HG03064 (cell line): ENCODE data around the gene PFKFB2.
A peak's percentile ranks its signal among the peaks of the same experiment; 100 is the strongest.

Experiments
- ATAC-seq: cut with Tn5 transposase; IDR thresholded peaks from one replicate; pipeline ENCODE4 v1.9.1; 2021; ENCODE audit warnings: low read depth; ENCODE audit not compliant: unreplicated experiment

The PFKFB2 gene

DNA sequence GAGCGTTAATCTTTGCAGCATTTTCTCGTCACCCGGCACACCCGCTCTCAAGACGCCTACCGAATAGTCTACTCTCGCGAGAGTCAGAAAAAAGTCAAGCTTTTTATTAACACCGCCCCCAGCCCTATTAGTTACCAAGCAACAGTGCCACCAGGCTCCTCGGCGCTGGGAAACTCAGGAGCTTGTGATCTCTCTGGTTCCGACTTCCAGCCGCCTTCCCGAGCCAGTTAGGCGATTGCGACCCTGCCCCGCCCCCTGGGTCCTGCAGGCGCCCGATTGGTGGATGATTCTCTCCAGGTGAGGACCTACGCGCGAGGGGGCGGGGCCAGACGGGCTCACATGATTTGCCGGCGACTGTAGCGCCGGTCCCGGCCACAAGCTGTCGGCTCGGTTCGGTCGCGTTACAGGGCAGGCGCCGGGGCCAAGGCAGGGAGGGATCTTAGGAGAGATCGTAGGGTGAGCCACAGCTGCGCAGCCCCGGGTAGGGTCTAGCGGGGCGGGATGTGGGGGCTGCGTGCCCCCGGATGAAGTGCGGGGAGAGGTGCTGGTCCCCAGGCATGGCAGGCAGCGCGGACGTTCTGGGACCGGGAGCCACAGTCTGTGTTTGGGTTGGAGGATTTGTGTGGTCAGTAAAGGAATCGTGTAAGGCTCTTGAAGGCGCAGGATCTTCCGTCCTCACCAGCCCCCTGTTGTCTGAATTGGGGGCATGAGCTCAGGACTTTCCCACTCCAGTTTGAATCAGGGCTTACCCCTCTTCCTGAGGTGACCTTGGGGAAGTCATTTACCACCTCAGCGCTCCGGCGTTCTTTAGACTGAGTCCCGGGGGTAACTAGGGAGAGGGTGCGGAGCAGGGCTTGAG lies at the start of gene PFKFB2:
TSS of gene PFKFB2 (plus strand) at position 365 of the 859 bp plus-strand sequence. CDS start 1,443 bp downstream, outside the sequence.
- ATAC-seq: peak; percentile 68

DNA sequence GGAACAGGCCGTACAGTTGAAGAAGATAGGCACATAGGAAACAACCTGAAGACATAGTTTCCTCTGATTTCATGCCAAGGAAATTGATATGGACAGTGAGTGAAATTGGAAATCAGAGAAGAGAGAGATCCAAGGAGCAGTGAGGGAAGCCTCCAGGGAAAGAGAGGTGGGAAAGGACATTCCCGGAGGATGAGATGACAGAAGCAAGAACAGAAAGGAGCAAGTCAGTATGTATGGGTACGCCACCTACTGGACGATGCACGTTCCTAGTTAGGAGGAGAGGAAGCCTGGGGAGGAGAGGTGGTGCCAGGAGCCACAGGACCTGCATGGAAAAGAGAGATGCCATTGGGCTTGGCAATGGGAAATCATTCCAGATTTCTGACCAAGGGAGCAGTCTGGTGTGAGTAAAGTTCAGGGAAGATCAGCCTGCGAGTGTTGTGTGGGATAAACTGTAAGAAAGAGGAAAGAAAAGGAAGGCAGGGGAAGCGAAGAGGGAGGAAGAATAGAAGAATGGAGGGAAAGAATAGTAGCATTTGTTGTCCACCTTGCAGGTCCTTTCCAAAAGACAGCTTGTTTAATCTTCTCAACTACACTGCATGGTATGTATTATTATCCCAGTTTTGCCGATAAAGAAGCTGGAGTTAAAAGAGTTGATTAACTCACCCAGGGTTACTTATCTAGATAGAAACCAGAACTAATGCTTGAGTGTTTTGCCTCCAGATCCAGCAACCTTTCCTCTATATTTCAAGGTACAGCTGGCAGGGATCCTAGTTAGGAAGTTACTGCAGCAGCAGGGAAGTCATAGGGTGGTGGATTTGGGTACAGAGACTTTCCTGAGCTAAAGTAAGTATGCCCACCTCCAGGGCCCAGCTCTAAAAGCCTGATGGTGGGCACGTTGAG lies 47.9 kb upstream of the PFKFB2 start:
- ATAC-seq: no peak

DNA sequence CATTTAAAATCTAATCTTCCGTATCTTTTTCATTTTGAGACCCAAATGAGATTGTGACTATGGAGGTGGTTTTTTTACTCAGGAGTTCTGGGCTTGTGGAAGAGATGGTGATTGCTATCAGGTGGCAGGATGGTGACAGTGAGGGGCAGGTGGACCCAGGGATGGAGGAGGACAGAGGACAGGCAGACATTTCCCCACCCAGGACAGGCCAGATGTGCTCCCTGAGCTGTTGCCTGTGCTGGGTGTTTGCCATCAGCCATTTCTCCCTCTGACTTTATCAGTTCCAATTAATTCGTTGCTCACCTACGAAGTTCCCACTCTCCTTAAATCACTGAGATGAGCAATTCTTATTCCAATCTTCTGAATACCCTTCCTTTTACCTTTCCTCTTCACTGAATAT lies 47.0 kb upstream of the PFKFB2 start:
- ATAC-seq: no peak

DNA sequence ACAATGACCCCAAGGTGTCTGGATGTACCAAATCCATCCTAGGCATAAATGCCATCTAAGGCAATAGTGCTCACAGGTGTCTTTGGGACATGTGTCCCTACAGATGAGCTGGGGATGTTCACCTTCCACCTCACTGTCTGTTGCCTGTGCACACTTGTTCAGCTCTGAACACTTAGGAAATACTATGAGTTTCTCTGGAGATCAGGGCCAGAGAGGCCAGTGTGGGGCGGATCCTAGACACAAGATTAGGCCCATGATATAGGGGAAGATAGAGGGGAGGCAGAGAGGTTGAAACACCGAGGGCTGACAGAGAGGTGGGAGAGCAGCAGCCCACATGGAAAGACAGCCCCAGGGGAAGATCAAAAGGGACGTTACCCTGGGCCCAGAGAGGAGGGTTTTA lies 46.2 kb upstream of the PFKFB2 start:
- no peak for ATAC-seq

DNA sequence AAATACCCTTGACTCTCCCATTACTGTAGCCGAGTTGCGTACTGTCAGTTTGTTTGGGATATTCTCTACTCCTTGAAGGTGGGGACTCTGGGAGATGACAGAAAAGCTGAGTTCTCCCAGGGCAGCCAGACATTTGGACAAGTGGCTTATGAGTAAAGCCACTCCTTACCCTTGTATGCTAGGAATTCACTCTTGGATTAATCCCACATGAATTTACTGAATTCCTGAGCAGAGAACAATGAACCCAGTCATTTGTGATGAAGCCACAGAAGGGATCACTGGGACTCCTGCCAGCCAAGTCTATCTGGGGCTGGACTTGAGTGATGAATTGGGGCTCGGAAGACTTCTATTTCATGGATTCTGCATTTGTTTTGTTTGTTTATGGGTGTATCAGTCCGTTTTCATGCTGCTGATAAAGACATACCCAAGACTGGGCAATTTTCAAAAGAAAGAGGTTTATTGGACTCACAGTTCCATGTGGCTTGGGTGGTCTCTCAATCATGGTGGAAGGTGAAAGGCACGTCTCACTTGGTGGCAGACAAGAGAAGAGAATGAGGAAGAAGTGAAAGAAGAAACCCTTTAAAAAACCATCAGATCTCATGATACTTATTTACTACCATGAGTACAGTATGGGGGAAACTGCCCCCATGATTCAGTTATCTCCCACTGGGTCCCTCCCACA lies 45.6 kb upstream of the PFKFB2 start:
- ATAC-seq: no peak

DNA sequence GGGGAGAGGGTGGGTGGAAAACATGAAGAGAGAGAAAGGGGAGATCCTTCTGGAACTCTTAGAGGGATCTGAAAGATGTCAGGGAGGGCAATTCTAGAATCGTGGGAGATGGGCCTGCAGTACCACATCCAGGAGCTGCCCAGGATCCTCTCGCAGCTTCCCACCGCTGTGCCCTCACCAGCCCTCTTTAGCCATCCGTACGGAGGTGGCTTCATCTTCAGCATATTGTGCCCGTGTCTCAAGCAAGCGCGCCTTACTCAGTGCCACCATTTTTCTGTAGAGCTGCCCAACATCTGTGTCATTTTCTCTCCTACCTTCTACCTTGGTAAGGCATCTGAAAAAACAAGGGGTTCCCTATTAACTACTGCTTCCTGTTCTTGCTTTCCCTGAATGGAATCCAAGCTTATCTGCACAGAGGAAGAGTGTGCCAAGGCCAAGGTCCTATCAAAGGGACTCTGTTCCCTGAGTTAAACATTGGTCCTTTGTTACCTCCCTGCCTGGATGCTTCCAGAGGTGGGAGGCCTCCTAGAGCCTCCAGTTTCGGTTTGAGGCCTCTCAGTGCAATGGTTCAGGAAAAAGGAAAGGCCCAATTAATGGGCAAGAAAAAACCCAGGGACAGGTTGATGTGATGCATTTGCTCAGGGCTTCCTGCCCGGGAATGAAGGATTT lies 43.8 kb upstream of the PFKFB2 start:
- no peak for ATAC-seq

DNA sequence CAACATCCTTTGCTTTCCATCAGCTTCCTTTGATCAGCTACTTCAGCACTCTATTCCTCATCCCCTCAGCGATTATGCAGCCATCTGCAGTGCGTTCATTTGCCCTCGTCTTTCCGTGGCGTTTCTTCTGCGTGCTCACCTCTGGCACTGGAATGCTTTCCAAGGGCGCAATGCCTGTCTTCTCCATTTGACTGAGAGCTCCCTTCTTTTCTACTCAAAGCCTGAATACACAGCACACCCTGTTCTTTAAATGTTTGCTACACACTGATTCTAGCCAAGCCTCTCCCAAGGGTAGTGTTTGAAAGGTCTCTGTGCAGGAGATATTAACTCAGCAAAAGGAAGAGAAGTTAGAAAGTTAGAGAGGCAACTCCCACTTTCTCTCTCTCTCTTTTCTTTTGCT lies 43.1 kb upstream of the PFKFB2 start:
- no peak for ATAC-seq

DNA sequence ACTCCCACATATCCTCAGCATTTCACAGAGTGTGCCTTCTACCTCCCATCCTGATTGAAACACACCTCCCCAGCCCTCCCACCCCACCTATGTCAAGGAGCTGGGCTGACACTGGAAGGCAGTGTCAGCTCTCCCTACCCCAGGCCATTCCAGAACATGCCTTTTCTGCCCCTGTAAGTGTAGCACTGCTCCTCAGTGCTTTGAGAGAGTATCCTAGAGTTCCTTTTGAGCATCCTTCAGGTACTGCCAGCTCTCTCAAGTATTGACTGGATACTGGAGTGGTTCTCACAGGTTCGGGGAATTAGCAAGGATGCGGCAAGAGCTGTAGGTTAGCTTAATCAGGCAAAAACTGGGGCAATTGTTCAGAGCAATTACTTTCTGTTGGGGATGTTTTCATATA lies 42.3 kb upstream of the PFKFB2 start:
- ATAC-seq: no peak

DNA sequence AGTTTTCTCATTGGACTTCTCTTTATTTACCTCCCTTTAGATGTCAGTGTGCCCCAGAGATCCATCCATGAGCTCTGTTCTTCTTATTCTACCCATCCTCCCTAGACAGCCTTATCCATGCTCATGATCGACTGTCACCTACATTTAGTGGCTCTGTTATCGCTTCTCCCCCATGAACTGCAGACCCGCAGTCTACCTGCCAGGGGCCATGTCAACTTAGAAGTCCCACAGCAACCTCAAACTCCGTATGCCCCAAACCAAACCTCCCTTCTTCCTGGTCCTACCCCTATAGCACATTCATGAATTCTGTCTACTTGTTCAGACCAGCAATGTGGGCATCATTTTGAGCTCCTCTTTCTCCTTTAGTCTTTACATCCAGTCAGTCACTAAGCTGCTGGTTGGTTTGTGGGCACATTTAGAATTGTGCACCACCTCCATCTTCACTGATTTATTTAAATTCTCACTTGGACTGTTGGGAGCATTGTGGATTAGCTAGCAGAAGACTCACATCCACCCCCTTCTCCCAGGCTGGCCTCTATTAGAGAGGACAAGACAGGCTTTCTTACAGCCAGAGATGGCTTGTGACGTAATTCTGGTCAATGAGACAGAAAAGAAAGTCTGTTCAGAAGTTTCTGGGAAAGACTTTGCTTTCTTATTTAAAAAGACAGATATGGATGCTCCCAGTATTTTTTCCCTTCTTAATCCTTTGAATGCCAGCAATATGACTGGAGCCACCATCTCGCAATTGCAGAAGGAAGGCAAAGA lies 39.6 kb upstream of the PFKFB2 start:
- ATAC-seq: no peak

DNA sequence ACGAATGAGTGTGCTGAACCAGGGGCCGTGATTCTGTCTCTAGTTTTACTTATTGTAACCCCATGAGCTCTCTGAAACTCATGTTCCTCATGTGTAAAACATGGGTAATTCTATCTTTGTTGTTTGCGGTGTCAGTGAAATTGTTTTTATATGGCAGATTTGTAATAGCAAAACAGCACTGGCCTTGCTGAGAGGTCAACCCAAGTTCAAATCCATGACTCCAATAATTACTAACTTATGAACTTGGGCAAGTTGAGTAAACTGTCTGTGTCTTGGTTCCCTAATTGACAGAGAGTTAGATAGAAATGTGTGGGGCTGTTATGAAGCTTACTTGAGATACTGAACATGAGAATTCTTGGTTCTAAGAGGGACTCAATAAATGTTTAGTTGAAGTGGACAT lies 38.3 kb upstream of the PFKFB2 start:
- ATAC-seq: no peak

DNA sequence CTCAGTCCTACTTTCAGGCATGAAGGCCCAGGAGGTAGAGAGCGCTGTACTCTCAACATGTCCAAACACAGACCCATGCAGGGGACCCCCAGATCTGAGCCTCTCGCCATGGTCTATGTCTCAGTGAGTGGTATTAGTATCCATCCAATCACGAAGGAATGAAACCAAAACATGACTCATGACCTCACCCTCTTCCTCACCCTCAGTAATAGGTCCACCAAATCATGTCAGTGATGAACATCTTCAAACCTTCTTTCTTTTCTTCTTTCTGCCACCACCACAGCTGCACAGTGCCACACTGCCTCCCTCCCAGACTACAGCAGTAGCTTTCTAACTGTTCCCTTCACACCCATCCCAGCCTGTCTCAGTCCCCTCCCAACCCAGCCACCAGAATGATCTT lies 37.3 kb upstream of the PFKFB2 start:
- ATAC-seq: no peak

DNA sequence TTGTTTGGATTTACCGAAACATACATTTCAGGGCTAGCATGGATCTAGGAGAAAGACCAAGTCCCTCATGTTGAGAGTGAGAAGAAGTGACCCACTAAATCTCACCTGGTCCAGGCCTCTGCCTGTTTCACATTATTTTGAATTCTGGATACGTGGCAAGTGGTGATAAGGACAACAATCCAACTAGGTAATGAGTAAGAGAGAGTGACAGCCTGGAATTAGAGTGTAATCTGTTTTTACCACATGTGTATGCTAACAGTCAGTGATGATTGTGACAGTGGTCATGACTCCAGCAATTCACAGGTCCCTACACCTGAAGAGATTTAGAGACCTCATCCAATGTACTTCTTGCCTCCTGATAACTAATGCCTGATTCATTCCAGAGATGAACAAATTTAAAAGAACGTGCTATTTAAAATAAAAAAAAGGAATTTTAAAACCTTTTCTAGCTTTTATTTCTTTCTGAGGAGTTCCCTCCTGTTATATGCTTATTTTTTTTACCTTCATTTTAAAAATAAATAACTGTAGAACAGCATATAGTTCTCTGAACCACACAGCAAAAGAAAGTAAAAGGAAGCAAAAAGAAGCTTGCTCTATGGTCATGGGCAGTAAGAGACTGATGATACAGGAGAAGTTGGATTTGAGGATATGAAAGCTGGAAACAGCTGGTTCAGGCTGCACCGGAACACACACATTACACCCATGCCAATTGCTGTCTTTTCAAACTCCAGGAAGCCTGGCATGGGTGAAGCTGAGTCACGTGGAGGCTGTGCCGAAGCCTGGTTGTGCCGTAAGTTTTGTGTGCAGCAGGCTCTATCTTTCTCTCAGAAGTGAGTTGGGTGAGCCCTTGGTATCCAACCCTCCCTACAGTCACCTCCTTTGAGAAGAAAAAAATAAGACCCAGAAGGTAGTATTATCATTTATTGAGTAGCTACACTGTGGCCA lies 35.2 kb upstream of the PFKFB2 start:
- no peak for ATAC-seq

DNA sequence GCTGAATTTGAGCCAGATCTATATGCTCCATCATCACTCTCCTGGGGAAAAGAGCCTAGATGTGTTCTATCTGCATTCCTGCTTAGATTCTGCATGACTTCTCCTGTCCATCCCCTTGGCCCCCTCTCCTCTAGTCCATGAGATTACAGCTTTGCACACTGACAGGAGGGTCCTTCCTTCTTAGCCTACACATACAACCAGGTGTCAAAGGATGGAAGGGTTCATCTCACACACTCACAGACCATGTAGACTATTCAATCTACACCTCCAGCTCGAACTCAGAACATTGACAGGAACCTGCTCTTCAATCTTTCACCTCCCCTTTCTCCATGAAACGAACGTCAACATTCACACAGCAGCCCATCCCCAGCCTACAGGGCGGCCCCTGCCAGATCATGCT lies 34.4 kb upstream of the PFKFB2 start:
- ATAC-seq: no peak

DNA sequence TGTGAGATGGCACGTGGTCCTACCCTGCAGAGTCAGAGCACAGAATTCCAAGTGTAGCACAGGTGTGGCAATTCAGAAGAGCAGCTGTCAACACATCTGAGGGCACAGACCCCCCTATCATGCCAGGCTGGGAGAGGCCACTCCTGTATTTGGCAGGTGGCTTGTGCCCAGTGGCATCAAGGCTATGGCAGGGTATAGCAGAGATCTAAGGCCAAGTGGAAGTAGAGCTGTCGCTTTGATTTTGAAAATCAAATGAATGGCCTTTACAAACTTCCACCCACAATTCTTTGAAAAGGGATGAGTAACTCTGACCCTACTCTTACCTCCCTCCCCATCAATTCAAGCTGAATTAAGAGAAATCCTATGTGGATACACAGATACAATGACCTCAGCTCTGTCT lies 33.9 kb upstream of the PFKFB2 start:
- no peak for ATAC-seq

DNA sequence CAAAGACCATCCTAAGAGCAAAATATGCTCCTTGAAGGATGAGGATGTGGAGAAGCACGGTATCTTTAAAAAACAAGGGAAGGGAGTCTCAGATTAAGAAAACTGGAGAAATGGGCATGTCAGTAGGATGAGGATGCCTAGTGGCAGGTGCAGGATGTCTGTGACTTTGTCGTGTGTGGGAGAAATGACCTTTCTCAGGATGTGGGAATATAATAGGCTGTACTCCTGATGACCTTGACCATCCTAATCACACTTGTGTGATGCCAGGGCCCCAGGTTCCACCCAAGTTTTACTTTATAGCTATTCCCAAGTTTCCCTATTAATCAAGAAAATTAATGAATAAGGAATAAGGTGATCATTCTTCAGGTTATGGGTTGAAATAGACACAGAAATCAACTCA lies 33.4 kb upstream of the PFKFB2 start:
- no peak for ATAC-seq

DNA sequence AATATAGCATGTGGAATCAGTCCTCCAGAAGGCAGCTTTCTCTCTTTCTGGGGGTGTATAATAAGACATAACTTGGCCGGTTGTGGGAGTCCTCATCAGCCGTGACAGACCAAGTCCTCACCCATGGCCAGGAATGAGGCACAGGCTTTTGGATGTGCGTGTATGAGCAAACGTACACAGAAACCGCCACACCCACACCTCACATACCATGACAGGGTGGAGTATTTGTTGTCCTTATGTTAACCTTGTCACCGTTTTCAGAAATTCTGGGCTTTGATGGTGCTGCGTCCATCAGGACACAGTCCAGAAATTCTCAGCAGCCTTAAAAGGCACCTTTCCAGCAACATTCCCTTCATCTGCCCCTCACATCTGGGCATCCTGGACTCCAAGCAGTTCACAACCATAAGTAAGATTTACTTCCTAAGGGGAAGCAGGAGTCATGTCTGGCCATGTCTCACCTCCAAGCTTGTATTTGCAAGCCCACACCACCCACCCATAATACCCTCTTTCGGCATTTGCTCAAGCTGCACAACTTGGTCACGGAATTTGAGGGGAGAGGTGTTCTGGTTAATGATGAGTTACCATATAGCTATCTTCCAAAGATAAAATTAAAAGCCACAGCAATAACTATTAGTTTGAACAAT lies 32.9 kb upstream of the PFKFB2 start:
- ATAC-seq: no peak

DNA sequence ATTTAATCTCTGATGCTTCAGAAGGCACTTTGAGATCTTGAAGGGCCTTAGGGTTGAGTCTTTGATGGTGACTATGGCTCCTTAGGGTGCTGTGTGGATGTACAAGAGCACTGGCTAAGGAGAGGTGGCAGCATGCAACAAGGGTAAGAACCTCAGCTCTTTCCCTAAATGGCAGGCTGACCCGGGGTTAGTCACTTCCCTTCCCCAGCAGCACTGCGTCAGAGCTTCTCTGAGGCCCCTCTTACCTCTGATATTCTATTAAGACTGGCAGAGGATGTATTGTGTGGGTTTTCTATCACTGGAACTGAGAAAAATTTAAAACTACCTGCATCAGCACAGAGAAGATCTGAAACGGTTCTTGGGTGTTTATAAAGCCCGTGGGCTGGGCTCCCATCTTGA lies 32.4 kb upstream of the PFKFB2 start:
- no peak for ATAC-seq

DNA sequence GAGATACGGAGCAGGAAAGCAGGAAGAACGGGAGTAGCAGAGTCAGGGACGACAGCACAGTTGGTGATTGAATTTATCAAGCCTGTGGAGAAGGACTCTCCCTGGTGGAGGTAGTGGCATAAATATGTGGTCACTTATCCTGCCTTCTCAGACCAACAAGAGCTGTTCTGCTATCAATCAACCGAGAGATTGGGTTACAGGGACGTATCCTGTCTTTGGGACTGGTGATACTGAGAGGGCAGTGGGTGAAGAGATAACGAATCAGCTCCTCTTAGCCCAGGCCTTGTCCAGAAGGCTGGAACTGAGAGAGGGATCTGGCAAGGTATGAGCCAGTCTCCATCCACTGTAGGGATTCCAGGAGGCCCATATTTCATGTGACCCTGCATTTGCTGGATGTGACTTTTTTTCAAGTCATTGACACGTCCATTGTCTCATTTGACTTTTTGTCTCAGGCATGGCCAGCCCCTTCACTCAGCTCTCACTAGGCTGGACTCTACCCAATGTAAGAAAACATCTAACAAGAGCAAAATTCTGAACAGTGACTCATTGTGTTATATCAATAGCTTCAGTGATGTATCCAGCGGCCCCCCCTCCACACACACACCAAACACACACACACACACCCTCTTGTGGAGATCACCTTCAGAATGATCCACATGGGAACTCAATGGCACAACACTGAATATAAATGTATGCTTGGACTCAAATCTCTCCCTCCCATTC lies 31.8 kb upstream of the PFKFB2 start:
- ATAC-seq: no peak
